Breast epithelium (tissue), 4 donors: ENCODE data around the gene CTSL. TPM values are rescaled to one million over a fixed set of nuclear protein-coding genes. Genes with fewer than 3 reads are reported as not detected.

ENCODE experiments used
- DNase-seq, 2 donors: peaks; one replicate each; pipeline ENCODE4 v3.0.0-alpha.2; 2019; ENCODE audit warnings: low spot score in 2 of 2
- H3K27ac ChIP-seq, 2 donors: fragments of 200-600 bp; sonication (generic) in 1 of 2; one replicate each; pipeline ENCODE4 v1.5.1; 2016 to 2019; ENCODE audit warnings: mild to moderate bottlenecking in 1 of 2
- H3K27me3 ChIP-seq, 2 donors: fragments of 200-600 bp; sonication (generic) in 1 of 2; one replicate each; pipeline versions ENCODE4 v1.5.1 to v1.6.0; 2017 to 2019; ENCODE audit warnings: control low read depth in 1 of 2, mild to moderate bottlenecking in 1 of 2
- H3K36me3 ChIP-seq: fragments of 200-600 bp; one replicate; pipeline ENCODE4 v1.5.1; 2019
- H3K4me1 ChIP-seq, 2 donors: fragments of 200-600 bp; sonication (generic); one replicate each; pipeline ENCODE4 v1.5.1; 2016 to 2019; ENCODE audit warnings: control low read depth in 1 of 2
- H3K4me3 ChIP-seq, 3 donors: fragments of 200-600 bp; sonication (generic); 1 replicate in 2 of 3; 2 replicates in 1 of 3; pipeline ENCODE4 v1.5.1; 2016 to 2019; ENCODE audit warnings: mild to moderate bottlenecking in 3 of 3, moderate library complexity in 2 of 3
- H3K9me3 ChIP-seq, 2 donors: fragments of 200-600 bp; sonication (generic) in 1 of 2; one replicate each; pipeline ENCODE4 v1.5.1; 2016 to 2019; ENCODE audit warnings: control low read depth in 1 of 2
- POLR2A ChIP-seq: fragments of 450-650 bp; IDR thresholded peaks from one replicate; pipeline ENCODE4 v1.6.1; 2016; ENCODE audit warnings: antibody characterized with exemption, mild to moderate bottlenecking, moderate library complexity
- POLR2AphosphoS5 ChIP-seq, 3 donors: sonication (generic); formaldehyde crosslinking; IDR thresholded peaks; one replicate each; pipeline ENCODE4 v1.6.1; 2017; ENCODE audit warnings: antibody characterized with exemption in 3 of 3
- intact Hi-C: fragments of 100-400 bp; cut with DNase I; formaldehyde crosslinking; loops from one replicate; pipeline ENCODE4 v1.15.1; 2023; ENCODE audit warnings: low total_unique reads
- total RNA-seq, 3 donors: library from RNA; depleted of rRNA; stranded (reverse); fragments of >200 nt; gene quantifications; one replicate each; pipeline ENCODE4 v1.1.0, GENCODE V29; 2016
- TF ChIP-seq, protein P1 (sequence below), 3 donors: fragments of 450-650 bp; IDR thresholded peaks; one replicate each; pipeline ENCODE4 v1.5.1; 2016 to 2017; ENCODE audit warnings: antibody characterized with exemption in 3 of 3, mild to moderate bottlenecking in 3 of 3, moderate library complexity in 3 of 3

The CTSL gene
- total RNA-seq = 100 to 1,000 TPM in 2 of 3 donors, 10 to 100 TPM in 1; 89.0 to 147 (median 134) TPM

DNA sequence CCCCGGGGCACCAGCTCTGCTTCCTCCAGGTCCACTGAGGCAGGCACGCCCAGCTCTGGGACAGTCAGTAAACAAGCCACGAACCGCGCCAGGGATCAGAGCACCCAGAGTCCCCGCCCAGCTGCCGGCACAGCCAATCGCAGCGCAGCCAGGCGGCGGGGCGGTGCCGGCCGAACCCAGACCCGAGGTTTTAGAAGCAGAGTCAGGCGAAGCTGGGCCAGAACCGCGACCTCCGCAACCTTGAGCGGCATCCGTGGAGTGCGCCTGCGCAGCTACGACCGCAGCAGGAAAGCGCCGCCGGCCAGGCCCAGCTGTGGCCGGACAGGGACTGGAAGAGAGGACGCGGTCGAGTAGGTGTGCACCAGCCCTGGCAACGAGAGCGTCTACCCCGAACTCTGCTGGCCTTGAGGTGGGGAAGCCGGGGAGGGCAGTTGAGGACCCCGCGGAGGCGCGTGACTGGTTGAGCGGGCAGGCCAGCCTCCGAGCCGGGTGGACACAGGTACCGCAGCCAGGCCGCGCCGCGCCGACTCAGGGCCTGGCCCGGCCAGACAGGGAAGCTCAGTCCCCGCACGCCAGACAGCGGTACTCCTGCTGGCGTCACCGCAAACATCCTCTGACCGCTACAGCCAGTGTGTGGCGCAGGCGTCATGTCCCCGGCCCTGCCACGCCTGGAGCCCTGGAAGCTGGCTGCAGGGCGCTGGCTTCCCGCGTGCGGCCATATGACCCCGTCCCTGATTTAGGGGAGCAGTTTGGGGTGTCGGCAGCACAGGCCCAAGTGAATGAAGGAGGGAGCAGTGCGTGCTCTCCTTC lies at the start of gene CTSL:
Gene CTSL (plus strand): TSS at position 220 of the 810 bp plus-strand sequence. CDS start 1,485 bp downstream, outside the sequence.
- Histone ChIP-seq H3K4me1 (no peaks in the 10 kb centered on the region), H3K9me3 (no peaks in the 10 kb centered on the region), H3K27me3 (no peaks in the 10 kb centered on the region), H3K27ac (peak within 1 kb of the TSS; percentile 88 to 94), H3K36me3 (no peaks in the 10 kb centered on the region), H3K4me3 (peak within 1 kb of the TSS; percentile 69 to 85 (median 70))
- TF ChIP-seq POLR2AphosphoS5 (IDR thresholded peaks at IDR 0.05) (peak; percentile 41 to 80 (median 51)), POLR2A (peak; percentile 59)
- TF ChIP-seq, protein P1, sequence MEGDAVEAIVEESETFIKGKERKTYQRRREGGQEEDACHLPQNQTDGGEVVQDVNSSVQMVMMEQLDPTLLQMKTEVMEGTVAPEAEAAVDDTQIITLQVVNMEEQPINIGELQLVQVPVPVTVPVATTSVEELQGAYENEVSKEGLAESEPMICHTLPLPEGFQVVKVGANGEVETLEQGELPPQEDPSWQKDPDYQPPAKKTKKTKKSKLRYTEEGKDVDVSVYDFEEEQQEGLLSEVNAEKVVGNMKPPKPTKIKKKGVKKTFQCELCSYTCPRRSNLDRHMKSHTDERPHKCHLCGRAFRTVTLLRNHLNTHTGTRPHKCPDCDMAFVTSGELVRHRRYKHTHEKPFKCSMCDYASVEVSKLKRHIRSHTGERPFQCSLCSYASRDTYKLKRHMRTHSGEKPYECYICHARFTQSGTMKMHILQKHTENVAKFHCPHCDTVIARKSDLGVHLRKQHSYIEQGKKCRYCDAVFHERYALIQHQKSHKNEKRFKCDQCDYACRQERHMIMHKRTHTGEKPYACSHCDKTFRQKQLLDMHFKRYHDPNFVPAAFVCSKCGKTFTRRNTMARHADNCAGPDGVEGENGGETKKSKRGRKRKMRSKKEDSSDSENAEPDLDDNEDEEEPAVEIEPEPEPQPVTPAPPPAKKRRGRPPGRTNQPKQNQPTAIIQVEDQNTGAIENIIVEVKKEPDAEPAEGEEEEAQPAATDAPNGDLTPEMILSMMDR (IDR thresholded peaks at IDR 0.05) = no peak
- peak; percentile 82 to 83 for DNase-seq
- intact Hi-C loops = no loop called here

DNA sequence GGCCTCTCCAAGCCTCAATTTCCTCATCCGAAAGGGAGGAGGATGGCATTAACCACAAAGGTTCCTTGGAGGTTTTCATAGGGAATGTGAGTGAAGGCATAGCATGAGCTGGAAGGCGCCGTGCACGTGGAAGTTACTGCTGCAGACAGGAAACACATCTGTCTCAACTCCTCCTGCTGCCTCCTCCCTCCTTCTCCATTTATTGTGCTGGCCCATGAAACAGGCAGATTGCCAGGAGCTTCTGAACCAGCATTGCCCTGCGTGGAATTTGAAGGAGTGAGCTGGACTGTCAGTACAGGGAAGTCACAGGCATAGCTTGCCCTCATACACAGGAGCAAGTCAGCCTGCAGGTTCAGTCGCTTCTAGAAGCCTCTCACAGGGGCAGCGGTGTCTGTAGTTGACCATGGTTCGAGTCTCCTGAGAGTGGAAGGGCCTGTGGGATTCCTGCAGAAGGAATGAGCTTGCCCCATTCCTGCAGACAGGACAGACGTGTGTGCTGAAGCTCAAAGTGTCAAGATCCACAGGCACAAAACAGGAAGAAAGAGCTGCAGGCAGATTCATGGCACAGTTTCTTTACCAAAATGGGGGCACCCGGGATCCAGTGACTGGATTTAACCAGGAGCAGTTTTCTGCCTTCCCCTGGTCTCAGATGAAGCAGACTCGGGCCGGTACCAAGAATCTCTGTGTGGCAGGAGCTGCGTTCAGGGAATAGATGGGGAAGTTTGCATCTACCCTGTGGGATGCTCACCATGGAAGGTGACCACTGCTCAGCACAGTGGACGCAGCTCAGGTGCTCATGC lies 48.7 kb upstream of the CTSL start:
- H3K36me3 ChIP-seq = no peaks in the 10 kb centered on the region
- no peaks in the 10 kb centered on the region for H3K9me3 ChIP-seq
- peaks cover 0 to 9% of the 10 kb centered on the region in 2 donors for H3K27me3 ChIP-seq
- DNase-seq = no peak
- H3K27ac ChIP-seq = no peak overlapping the region
- intact Hi-C loops = no loop called here
- no peaks in the 10 kb centered on the region for H3K4me1 ChIP-seq
- TF ChIP-seq POLR2A = no peak
- no peak for TF ChIP-seq POLR2AphosphoS5 (IDR thresholded peaks at IDR 0.05)
- TF ChIP-seq, protein P1 (IDR thresholded peaks at IDR 0.05) = no peak
- H3K4me3 ChIP-seq = no peak overlapping the region

DNA sequence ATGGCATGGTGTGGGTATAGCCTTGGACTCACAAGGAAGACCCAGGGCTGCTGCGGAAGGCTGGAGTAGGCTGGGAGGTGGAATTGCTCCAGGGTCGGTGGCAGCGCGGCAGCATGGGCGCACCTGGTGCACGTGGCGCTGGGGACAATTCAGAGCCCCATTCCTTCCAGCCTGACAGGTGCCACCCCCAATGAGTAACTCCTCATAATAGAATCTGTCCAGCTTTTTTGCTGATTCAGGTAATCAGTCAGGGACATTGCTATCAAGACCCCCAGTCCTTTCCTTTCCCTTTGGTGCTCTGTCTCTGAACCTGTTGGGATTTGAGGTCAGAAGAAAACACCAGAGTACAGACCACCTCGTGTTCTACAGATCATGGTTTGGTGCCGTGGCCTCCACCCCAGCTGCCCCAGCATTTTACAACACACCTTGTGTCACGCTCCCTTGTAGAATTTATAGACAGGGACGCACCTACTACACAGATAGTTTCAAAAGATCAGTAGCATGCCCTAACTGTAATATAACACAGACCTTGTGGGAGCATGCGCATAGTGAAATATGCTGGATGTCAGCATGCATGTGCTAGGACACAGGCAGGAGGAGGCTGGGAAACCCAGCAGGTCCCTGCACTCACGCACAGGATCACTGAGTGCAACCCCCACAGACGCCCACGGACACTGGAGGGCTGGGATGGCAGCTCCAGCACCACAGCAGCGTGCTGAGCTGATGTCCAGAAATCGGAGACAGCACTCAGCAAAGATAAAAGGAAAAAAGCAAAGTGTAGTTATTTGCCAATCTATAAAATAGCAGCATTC lies 47.9 kb upstream of the CTSL start:
- no peak overlapping the region for H3K27ac ChIP-seq

DNA sequence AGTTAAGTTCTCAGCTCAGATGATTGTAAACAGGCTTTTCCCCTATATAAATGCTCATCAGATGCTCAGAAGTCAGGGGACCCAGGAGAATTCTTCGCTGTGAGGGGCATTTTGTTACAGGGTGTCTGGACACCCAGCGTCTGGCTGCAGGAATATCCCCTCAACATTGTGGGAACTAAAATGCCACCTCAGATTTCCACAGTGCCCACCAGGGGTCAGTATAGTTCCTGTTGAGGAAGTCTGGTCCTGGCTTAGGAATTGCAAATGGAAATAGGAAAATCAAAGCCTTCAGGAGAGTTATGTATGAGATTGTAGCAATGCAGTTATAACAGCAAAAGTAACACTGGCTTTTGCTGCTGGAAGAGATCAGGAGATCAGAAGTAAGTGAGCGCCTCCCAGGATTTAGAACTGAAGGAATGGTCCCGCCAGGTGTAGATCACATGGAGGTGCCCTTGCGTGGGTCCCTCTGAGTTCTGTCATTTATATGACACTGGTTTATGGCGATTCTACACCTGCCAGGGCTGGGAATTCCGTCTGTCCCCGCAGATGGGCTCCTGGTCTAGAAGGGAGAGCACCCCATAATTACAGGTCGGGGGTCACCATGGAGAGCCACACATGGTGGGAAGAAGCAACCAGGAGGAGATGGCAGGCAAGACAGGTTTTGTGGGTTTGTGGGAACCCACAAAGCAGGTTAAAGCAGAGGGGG lies 47.1 kb upstream of the CTSL start:
- DNase-seq = peak in 1 of 2 donors; percentile 31
- no peak overlapping the region for H3K27ac ChIP-seq
- H3K4me1 ChIP-seq = no peaks in the 10 kb centered on the region
- H3K4me3 ChIP-seq = no peak overlapping the region
- peaks cover 0 to 4% of the 10 kb centered on the region in 2 donors for H3K27me3 ChIP-seq
- no peaks in the 10 kb centered on the region for H3K36me3 ChIP-seq
- no peaks in the 10 kb centered on the region for H3K9me3 ChIP-seq
- intact Hi-C loops = no loop called here
- no peak for TF ChIP-seq POLR2AphosphoS5 (IDR thresholded peaks at IDR 0.05)
- TF ChIP-seq, protein P1 (IDR thresholded peaks at IDR 0.05) = peak; percentile 64 to 77 (median 67)

More for the DNA sequence above, 47.9 kb upstream of the CTSL start:
- Histone ChIP-seq H3K27me3 (peaks cover 0 to 4% of the 10 kb centered on the region in 2 donors), H3K4me3 (no peak overlapping the region), H3K36me3 (no peaks in the 10 kb centered on the region), H3K4me1 (no peaks in the 10 kb centered on the region), H3K9me3 (no peaks in the 10 kb centered on the region)
- TF ChIP-seq POLR2AphosphoS5 (IDR thresholded peaks at IDR 0.05) = no peak
- no peak for TF ChIP-seq POLR2A
- no peak for DNase-seq
- intact Hi-C loops = no loop called here
